Measurements from ENCODE around the gene KANSL1. TPM values are rescaled to one million over a fixed set of nuclear protein-coding genes. Genes with fewer than 3 reads are reported as not detected.
A peak's percentile ranks its signal among the peaks of the same experiment; 100 is the strongest.

KANSL1 gene
- total and polyA plus RNA-seq, 2 donors from 2014 or later = 13.7 to 97.3 TPM

- Histone ChIP-seq H3K9me3 (ENCODE audit: control insufficient read depth in 2 of 3, insufficient read depth in 1 of 3, low read length in 3 of 3) (no peaks in the 10 kb centered on the region), H3K4me1 (ENCODE audit: control insufficient read depth in 2 of 3, insufficient read depth in 2 of 3, low read depth in 1 of 3, low read length in 3 of 3) (peaks cover 0 to 32% (median 19%) of the 10 kb centered on the region in 3 donors), H3K36me3 (ENCODE audit: control insufficient read depth in 2 of 3, insufficient read depth in 3 of 3, low read length in 3 of 3) (no peaks in the 10 kb centered on the region), H3K27me3 (ENCODE audit: control insufficient read depth, insufficient read depth, low read length) (no peaks in the 10 kb centered on the region), H3K27ac (ENCODE audit: low read depth in 2 of 2, low read length in 2 of 2) (no peak overlapping the region), H3K4me3 (ENCODE audit: low read length in 3 of 3) (no peak overlapping the region), H3K9ac (ENCODE audit: low read length in 3 of 3) (no peak overlapping the region)
- DNase-seq (peak in 1 of 5 donors; percentile 45), FAIRE-seq (no peak)
- intact Hi-C loops (cut with DNase I) = no loop called here
- TF ChIP-seq CTCF (IDR thresholded peaks at IDR 0.05; ENCODE audit: borderline replicate concordance, extremely low read depth, insufficient read depth) = no peak
Measured at GRCh38 chr17:46158323-46159296, 34.6 kb downstream of the KANSL1 start.

- H3K4me3 ChIP-seq (ENCODE audit: low read length in 3 of 3) = no peak overlapping the region
- no peak overlapping the region for H3K9ac ChIP-seq (ENCODE audit: low read length in 3 of 3)
- intact Hi-C loops (cut with DNase I) = no loop called here
- H3K4me1 ChIP-seq (ENCODE audit: control insufficient read depth in 2 of 3, insufficient read depth in 2 of 3, low read depth in 1 of 3, low read length in 3 of 3) = peaks cover 0 to 34% (median 19%) of the 10 kb centered on the region in 3 donors
- H3K9me3 ChIP-seq (ENCODE audit: control insufficient read depth in 2 of 3, insufficient read depth in 1 of 3, low read length in 3 of 3) = no peaks in the 10 kb centered on the region
- no peaks in the 10 kb centered on the region for H3K36me3 ChIP-seq (ENCODE audit: control insufficient read depth in 2 of 3, insufficient read depth in 3 of 3, low read length in 3 of 3)
- H3K27ac ChIP-seq (ENCODE audit: low read depth in 2 of 2, low read length in 2 of 2) = no peak overlapping the region
- no peak for FAIRE-seq
- no peaks in the 10 kb centered on the region for H3K27me3 ChIP-seq (ENCODE audit: control insufficient read depth, insufficient read depth, low read length)
- TF ChIP-seq CTCF (IDR thresholded peaks at IDR 0.05; ENCODE audit: borderline replicate concordance, extremely low read depth, insufficient read depth) = no peak
- no peak for DNase-seq
Measured at GRCh38 chr17:46157443-46158062, 35.7 kb downstream of the KANSL1 start.

- intact Hi-C loops (cut with DNase I) = no loop called here
- Histone ChIP-seq H3K36me3 (ENCODE audit: control insufficient read depth in 2 of 3, insufficient read depth in 3 of 3, low read length in 3 of 3) (no peaks in the 10 kb centered on the region), H3K27ac (ENCODE audit: low read depth in 2 of 2, low read length in 2 of 2) (no peak overlapping the region), H3K9ac (ENCODE audit: low read length in 3 of 3) (no peak overlapping the region), H3K4me1 (ENCODE audit: control insufficient read depth in 2 of 3, insufficient read depth in 2 of 3, low read depth in 1 of 3, low read length in 3 of 3) (peaks cover 0 to 50% (median 17%) of the 10 kb centered on the region in 3 donors), H3K27me3 (ENCODE audit: control insufficient read depth, insufficient read depth, low read length) (no peaks in the 10 kb centered on the region), H3K9me3 (ENCODE audit: control insufficient read depth in 2 of 3, insufficient read depth in 1 of 3, low read length in 3 of 3) (no peaks in the 10 kb centered on the region), H3K4me3 (ENCODE audit: low read length in 3 of 3) (no peak overlapping the region)
- TF ChIP-seq CTCF (IDR thresholded peaks at IDR 0.05; ENCODE audit: borderline replicate concordance, extremely low read depth, insufficient read depth) = no peak
- DNase-seq = peak in 1 of 5 donors; percentile 32
- FAIRE-seq = no peak
Measured at GRCh38 chr17:46154151-46154816, 38.9 kb downstream of the KANSL1 start.

Data from kidney (tissue), 14 donors.